IPS DF 6.9 (cell line): Measurements from ENCODE around the gene MRE11.

ENCODE experiments used
- DNase-seq: peaks from one replicate; pipeline ENCODE4 v3.0.0-alpha.2; 2013; ENCODE audit warnings: low read depth, low spot score
- H3K27ac ChIP-seq: one replicate; pipeline ENCODE4 v1.5.1; 2013; ENCODE audit warnings: low read length, control low read depth
- H3K27me3 ChIP-seq: 2 replicates; pipeline ENCODE4 v1.6.1; 2013; ENCODE audit warnings: mild to moderate bottlenecking, low read length; ENCODE audit not compliant: control insufficient read depth, insufficient read depth
- H3K36me3 ChIP-seq: 2 replicates; pipeline ENCODE4 v1.6.1; 2013; ENCODE audit warnings: low read length; ENCODE audit not compliant: control insufficient read depth, insufficient read depth
- H3K4me1 ChIP-seq: 2 replicates; pipeline ENCODE4 v1.6.1; 2013; ENCODE audit warnings: low read length; ENCODE audit not compliant: control insufficient read depth, insufficient read depth
- H3K4me3 ChIP-seq: 2 replicates; pipeline ENCODE4 v1.5.1; 2013; ENCODE audit warnings: mild to moderate bottlenecking, low read length
- H3K9me3 ChIP-seq: 2 replicates; pipeline ENCODE4 v1.6.1; 2013; ENCODE audit warnings: low read length, inconsistent platforms; ENCODE audit not compliant: control insufficient read depth, insufficient read depth
- WGBS: extraction: QIAGEN DNeasy Blood & Tissue Kit; methylation state at CpG from one replicate; pipeline ENCODE4 v1.1.7; 2013; ENCODE audit warnings: mixed read lengths, missing lambda C conversion rate; ENCODE audit not compliant: insufficient read length, insufficient coverage; 5-methylcytosine and 5-hydroxymethylcytosine counted together

Gene MRE11

DNA sequence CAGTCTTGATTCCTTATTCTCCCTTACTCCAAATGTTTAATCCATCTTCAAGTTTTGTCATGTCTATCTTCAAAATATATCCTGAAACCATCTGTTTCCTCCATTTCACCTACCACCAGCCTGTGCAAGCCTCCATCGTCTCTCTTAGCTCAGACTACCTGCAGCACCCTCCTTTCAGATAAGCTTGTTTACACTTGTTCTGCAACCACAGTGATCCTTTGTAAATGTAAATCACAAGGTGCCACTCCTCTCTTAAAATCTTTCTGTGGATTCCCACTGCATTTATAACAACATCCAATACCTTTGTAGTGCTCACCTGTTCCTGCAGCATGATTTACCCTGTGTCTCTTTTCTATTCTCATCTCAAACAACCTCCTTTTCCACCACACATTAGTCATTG is 60.6 kb downstream of the MRE11 start:
- no CpG with 5 or more reads among the region's 1 CpG for WGBS
- Histone ChIP-seq H3K4me3 (no peak overlapping the region), H3K9me3 (no peaks in the 10 kb centered on the region; the same call in 1 of the 2 replicates), H3K36me3 (peaks cover 4% of the 10 kb centered on the region; the same call in 1 of the 2 replicates), H3K4me1 (no peaks in the 10 kb centered on the region), H3K27ac (no peak overlapping the region), H3K27me3 (no peaks in the 10 kb centered on the region)
- DNase-seq: no peak

DNA sequence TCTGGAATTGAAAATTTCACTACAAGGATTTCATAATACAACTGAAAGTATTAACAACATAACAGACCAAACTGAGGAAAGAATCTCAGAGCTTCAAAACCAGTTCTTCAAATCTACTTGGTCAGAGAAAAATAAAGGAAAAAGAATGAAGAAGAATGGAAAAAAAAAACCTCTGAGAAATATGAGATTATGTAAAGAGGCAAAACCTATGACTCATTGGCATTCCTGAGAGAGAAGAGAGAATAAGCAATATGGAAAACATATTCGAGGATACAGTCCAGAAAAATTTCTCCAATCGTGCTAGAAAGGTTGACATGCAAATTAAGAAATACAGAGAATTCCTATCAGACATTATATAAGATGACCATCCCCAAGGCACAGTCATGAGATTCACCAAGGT is 69.0 kb downstream of the MRE11 start:
- H3K4me1 ChIP-seq: no peaks in the 10 kb centered on the region
- H3K9me3 ChIP-seq: no peaks in the 10 kb centered on the region; the same call in 1 of the 2 replicates
- H3K36me3 ChIP-seq: peaks cover 9% of the 10 kb centered on the region; the same call in 1 of the 2 replicates
- no CpG with 5 or more reads among the region's 2 CpGs for WGBS
- H3K27ac ChIP-seq: no peak overlapping the region
- H3K4me3 ChIP-seq: no peak overlapping the region
- no peaks in the 10 kb centered on the region for H3K27me3 ChIP-seq
- no peak for DNase-seq

DNA sequence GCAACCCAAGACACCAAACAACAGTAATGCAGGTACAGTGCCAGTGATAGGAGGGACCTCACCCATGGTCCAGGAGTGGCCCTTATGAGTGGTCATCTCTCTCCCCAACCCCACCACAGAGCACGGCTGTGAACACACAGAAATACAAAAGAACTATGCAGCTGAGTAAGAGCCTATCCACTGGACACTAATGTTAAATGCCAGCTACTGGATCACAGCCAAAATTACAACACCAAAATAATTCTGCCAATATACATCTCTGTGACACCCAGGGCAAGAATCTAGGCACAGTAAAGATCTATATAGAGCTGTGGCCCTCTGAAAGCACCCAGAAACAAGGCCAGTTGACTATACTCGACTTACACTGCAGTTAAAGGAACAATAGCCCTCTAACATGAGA is 69.6 kb downstream of the MRE11 start:
- DNase-seq: no peak
- no peak overlapping the region for H3K4me3 ChIP-seq
- no peaks in the 10 kb centered on the region for H3K4me1 ChIP-seq
- no peaks in the 10 kb centered on the region for H3K9me3 ChIP-seq
- H3K27me3 ChIP-seq: no peaks in the 10 kb centered on the region
- H3K36me3 ChIP-seq: peaks cover 5% of the 10 kb centered on the region; the same call in 1 of the 2 replicates
- WGBS: no CpG with 5 or more reads among the region's 2 CpGs
- no peak overlapping the region for H3K27ac ChIP-seq

DNA sequence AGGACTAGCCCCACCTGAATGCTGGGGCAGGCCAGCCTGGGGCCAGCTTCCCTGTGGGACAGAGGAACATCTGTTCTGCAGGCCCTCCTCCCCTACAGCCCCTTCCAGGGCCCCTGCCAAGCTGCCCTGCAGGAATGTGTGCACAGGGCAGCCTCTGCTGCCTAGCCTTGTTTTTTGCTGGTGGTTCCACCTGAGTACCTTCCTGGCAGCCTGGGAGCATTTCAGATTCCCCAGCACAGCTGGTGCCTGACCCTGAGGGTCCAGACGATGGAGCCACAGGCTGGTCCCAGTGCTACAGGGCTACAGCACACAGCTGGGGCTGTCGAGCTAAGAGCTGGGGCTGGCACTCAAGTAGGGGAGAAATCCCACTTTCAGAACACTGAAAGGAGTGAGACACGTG is 70.1 kb downstream of the MRE11 start:
- peaks cover 5% of the 10 kb centered on the region; the same call in 1 of the 2 replicates for H3K36me3 ChIP-seq
- no peak overlapping the region for H3K27ac ChIP-seq
- H3K4me1 ChIP-seq: no peaks in the 10 kb centered on the region
- H3K9me3 ChIP-seq: no peaks in the 10 kb centered on the region
- no CpG with 5 or more reads among the region's 3 CpGs for WGBS
- no peak for DNase-seq
- no peak overlapping the region for H3K4me3 ChIP-seq
- H3K27me3 ChIP-seq: no peaks in the 10 kb centered on the region

DNA sequence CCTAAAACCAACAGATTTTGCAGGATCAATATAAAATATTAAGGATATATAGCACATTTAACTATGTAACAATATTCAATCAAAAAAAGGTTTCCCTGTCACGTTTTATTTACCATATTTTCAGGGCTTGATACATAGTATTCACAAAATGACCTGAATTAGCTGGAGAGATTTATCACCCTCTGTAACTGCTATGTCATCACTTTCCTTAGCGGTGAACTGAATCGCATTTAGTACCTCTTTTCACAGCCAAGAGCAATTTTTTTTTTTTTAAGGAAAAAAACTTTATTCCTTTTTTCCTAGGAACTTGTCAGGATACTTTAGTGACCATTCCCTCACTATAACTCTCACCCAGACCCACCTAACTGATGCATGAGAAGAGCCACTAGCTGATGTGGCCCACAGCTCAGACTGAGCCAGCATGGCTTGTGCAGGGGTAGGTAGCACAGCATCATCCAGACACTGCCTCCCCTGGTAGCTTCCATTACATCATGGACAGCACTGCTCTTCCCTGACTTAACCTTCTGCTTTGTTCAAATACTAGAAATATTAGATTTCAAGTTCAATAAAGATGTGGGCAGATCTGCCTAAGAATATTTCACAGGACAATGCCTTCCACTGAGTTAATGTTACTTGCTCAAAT is 75.4 kb downstream of the MRE11 start:
- H3K4me3 ChIP-seq: no peak overlapping the region
- no peaks in the 10 kb centered on the region for H3K9me3 ChIP-seq
- peaks cover 3% of the 10 kb centered on the region; the same call in 1 of the 2 replicates for H3K36me3 ChIP-seq

DNA sequence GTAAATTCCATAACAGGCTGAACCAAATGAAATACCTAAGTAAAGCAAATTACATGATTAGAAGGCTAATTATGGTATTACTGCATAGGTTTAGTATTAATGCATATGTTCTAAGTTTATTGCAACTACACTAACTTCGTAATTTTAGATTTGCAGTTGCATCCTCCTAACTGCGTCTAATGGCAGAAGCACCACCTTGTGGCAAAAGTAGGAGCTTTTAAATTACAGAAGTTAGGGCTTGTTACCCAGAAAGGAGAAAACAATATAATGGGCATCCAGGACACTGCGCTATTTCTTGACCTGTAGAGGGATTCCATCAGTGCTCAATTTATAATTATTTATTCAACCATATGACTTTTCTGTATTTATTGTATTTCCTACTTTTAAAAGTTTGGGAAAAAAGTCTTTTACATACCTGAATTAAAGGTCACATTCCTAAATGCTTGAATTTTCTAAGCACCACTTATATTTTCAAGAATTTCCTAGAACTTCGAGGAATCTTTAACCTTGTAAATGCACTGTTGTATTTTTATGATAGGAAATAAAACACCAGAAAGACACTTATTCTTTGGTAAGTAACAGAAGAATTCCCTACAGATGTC is 76.2 kb downstream of the MRE11 start:
- Histone ChIP-seq H3K36me3 (no peaks in the 10 kb centered on the region), H3K4me1 (no peaks in the 10 kb centered on the region), H3K27ac (no peak overlapping the region), H3K4me3 (no peak overlapping the region), H3K27me3 (no peaks in the 10 kb centered on the region), H3K9me3 (no peaks in the 10 kb centered on the region)
- no CpG with 5 or more reads among the region's 4 CpGs for WGBS
- DNase-seq: no peak

More for the DNA sequence above, 75.4 kb downstream of the MRE11 start:
- no peak overlapping the region for H3K27ac ChIP-seq
- no CpG with 5 or more reads among the region's 3 CpGs for WGBS
- no peaks in the 10 kb centered on the region for H3K27me3 ChIP-seq
- H3K4me1 ChIP-seq: no peaks in the 10 kb centered on the region
- DNase-seq: no peak

DNA sequence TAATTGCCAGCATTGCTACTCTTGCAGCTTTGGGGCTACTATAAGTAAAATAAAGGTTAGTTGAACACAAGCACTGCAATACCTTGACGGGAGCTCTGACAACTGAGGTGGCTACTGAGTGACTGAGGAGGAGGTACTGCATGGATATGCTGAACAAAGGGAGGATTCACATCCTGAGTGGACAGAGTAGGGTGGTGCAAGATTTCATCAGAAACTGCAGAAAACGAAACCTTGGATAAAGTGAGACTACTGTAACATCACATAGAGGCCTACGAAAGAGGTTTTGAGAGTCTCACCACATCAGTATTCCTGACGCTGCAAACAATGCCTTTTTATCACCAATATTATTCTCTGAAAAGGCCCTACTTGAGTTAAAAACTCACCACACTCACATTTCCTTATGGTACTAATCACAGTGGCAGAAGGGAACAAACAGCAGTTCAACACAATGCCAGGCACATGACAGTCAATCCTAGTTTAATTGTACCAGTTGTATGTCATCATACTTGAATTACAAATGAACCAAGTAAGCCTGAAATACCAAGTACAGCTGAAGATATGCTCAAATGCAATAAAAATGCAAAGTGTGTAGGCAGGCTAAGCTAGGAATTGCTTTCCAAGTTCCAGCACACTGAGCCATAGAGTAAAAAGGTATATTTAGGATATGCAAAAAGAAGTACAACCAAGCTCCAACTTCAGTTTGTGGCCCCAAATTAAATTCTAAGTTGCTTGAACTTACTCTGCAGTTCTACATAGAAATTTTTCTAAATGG is 88.4 kb downstream of the MRE11 start:
- Histone ChIP-seq H3K9me3 (no peaks in the 10 kb centered on the region), H3K27me3 (peaks cover 11% of the 10 kb centered on the region), H3K4me3 (no peak overlapping the region), H3K27ac (no peak overlapping the region), H3K4me1 (peaks cover 1% of the 10 kb centered on the region; the same call in 1 of the 2 replicates), H3K36me3 (no peaks in the 10 kb centered on the region)
- DNase-seq: no peak
- WGBS: no CpG with 5 or more reads among the region's 4 CpGs

DNA sequence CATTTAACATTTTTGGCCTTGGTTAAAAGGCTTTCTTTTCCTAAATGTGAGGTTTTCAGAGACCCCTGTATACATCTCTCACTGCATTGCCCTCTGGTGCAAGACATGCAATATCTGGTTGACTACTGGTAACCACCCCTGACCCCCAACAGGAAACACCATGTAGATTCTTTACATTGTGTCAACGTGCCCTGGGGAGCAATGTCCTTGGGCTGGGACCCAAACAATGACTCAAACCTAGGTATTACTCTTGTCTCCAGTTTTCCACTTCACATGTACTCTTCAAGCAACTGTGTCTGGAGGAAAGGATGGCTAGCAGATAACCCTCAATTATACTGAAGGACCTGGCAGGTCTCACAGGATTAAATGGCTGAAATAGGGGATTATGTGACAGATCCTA is 91.3 kb downstream of the MRE11 start:
- Histone ChIP-seq H3K36me3 (no peaks in the 10 kb centered on the region), H3K27me3 (peaks cover 18% of the 10 kb centered on the region), H3K4me1 (peaks cover 1% of the 10 kb centered on the region; the same call in 1 of the 2 replicates), H3K4me3 (no peak overlapping the region), H3K27ac (no peak overlapping the region), H3K9me3 (no peaks in the 10 kb centered on the region)
- DNase-seq: no peak
- no CpG with 5 or more reads among the region's 1 CpG for WGBS

DNA sequence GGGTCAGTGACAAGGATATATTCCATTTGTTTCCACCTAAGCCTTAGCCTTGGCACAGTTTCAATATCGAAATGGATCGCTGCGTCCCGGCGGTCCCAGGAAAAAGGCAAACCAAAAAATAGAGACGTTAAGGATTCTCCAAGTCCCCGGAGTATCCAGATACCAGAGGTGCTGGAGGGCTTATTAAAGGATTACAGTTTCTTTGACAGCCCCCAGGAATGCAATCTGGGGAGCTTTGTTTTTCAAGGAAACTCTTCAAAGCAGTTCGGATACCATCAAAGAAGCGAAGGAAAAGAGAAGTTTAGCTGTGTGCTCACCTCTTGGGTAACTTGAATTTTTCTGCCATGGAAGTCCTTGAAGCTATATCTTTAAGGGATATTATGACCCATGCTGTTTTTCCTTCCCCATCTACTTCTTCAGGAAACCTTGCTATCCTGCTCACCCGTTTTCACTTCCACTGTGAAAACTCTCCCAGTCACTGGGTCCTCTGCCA is 91.8 kb downstream of the MRE11 start:
- Histone ChIP-seq H3K4me1 (peaks cover 1% of the 10 kb centered on the region; the same call in 1 of the 2 replicates), H3K36me3 (no peaks in the 10 kb centered on the region), H3K27ac (no peak overlapping the region), H3K27me3 (peaks cover 18% of the 10 kb centered on the region), H3K4me3 (peak overlapping the region; percentile 39; the same call in 1 of the 2 replicates), H3K9me3 (no peaks in the 10 kb centered on the region)
- no peak for DNase-seq
- no CpG with 5 or more reads among the region's 10 CpGs for WGBS
